IgD-negative memory B cell (primary cell): ENCODE data around the gene ARHGAP28. TPM values are rescaled to one million over a fixed set of nuclear protein-coding genes. Genes with fewer than 3 reads are reported as not detected.

Experiments
- H3K27ac Mint-ChIP-seq, 3 donors: one replicate each; pipeline ENCODE4 v1.8.0; 2020 to 2022; ENCODE audit warnings: mild to moderate bottlenecking in 3 of 3, mixed read lengths in 3 of 3, moderate library complexity in 1 of 3
- H3K27me3 Mint-ChIP-seq: one replicate; pipeline ENCODE4 v1.8.0; 2021; ENCODE audit warnings: mixed read lengths
- H3K36me3 Mint-ChIP-seq: one replicate; pipeline ENCODE4 v1.8.0; 2020; ENCODE audit warnings: mild to moderate bottlenecking, mixed read lengths
- H3K4me1 Mint-ChIP-seq, 3 donors: one replicate each; pipeline ENCODE4 v1.8.0; 2020 to 2022; ENCODE audit warnings: mixed read lengths in 3 of 3, mild to moderate bottlenecking in 1 of 3
- H3K4me3 Mint-ChIP-seq, 4 donors: one replicate each; pipeline ENCODE4 v1.8.0; 2020 to 2022; ENCODE audit warnings: mild to moderate bottlenecking in 4 of 4, mixed read lengths in 4 of 4, moderate library complexity in 3 of 4
- H3K9me3 Mint-ChIP-seq, 3 donors: one replicate each; pipeline ENCODE4 v1.8.0; 2020 to 2021; ENCODE audit warnings: mixed read lengths in 3 of 3, mild to moderate bottlenecking in 1 of 3
- polyA plus RNA-seq: library from polyadenylated mRNA; unstranded; fragments of 300-500 nt; fragmentation: Illumina TruSeq; gene quantifications from one replicate; pipeline ENCODE4 v1.2.3, GENCODE V29; 2021

The ARHGAP28 gene
- polyA plus RNA-seq, 1 donor from 2014 or later, result not detected

DNA sequence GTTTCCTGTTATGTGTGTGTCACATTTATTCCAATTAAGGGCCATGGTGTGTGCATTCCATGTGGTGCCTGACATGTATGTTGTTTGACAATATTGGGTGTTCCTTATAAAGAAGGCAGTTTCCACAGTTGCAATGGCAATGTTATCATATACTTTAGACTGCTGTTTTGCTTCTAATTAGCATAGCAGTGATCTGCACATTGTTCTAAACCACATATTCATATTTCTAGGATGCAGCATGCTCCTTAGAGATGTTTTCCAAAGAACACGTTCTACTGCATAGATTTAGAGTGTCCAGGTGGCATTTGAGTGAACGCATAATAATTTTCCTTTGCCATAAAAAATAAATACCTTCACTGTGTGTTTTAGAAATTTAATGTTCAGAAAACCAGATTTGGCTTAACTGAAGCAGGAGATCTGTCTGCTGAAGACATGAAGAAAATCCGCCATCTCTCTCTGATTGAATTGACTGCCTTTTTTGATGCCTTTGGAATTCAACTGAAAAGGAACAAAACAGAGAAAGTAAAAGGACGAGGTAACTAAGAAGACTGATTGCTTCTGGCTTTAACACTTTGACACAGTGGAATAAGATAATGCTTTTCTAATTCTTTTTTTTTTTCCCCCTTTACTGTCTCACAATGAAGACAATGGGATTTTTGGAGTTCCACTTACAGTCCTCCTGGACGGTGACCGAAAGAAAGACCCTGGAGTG lies 143.7 kb downstream of the ARHGAP28 start:
- Mint-ChIP-seq H3K4me1 (no peaks in the 10 kb centered on the region), H3K36me3 (no peaks in the 10 kb centered on the region), H3K9me3 (peaks cover 2 to 4% (median 3%) of the 10 kb centered on the region in 3 donors), H3K4me3 (no peak overlapping the region), H3K27me3 (no peaks in the 10 kb centered on the region), H3K27ac (no peak overlapping the region)

DNA sequence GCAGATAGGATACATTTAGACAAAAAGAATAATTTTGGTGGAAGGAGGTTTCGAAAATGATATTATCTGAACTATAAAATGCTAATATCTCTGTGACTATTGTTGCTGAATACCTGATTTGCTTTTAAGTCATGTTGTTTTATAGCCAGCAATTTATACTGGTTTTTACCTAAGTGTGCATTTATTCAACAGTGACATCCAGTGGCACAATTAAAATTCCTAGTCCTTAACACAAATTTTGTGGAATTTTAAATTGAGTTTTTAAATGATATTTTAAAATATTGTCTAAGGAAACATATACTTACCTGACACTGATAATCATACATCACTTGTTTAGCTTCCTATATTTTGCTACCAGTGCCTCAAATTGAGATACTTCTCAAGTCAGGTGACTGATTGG lies 144.8 kb downstream of the ARHGAP28 start:
- no peaks in the 10 kb centered on the region for H3K27me3 Mint-ChIP-seq
- H3K27ac Mint-ChIP-seq, result no peak overlapping the region
- H3K4me3 Mint-ChIP-seq, result no peak overlapping the region
- no peaks in the 10 kb centered on the region for H3K36me3 Mint-ChIP-seq
- no peaks in the 10 kb centered on the region for H3K4me1 Mint-ChIP-seq
- peaks cover 2 to 4% (median 3%) of the 10 kb centered on the region in 3 donors for H3K9me3 Mint-ChIP-seq

DNA sequence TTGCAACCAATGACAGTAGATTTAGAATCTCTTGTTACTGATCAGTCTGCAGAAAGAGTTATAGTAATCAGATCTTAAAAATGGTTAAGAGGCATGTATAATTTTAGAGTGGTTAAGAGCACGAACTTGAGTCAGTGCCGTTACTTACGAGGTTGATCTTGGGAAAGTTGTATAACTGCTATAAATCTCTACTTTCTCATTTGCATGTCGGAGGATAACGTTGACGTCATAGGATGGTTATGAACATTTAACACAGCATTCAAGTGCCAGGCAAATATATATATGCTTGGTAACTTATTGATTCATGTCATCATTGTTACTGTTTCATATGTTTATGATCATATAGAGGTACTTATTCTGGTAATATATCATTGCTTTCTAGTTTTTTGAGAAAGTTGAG lies 146.2 kb downstream of the ARHGAP28 start:
- Mint-ChIP-seq H3K27ac (no peak overlapping the region), H3K36me3 (no peaks in the 10 kb centered on the region), H3K27me3 (no peaks in the 10 kb centered on the region)

DNA sequence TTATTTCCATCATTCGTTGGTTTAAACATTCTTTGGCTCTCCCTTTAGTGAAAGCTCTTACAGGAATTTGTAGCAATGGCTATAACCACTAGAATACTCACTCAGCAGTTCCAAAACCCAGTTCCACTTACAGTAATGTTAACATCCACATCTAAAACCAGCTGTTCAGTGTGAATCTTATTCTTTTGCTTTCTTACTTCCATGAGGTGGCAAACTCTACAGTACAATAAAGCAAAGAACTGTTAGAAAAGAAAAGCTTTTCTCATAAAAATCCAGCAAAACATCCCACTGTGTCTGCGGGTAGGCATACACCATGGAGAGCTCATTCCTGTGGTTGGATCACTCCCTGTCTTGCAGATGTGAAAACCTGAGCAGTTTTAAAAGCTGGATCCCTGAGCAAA lies 147.1 kb downstream of the ARHGAP28 start:
- H3K36me3 Mint-ChIP-seq, result no peaks in the 10 kb centered on the region
- H3K27me3 Mint-ChIP-seq, result no peaks in the 10 kb centered on the region
- no peak overlapping the region for H3K27ac Mint-ChIP-seq

More for the DNA sequence above, 146.2 kb downstream of the ARHGAP28 start:
- H3K9me3 Mint-ChIP-seq, result peaks cover 2 to 7% (median 4%) of the 10 kb centered on the region in 3 donors
- no peaks in the 10 kb centered on the region for H3K4me1 Mint-ChIP-seq
- no peak overlapping the region for H3K4me3 Mint-ChIP-seq

DNA sequence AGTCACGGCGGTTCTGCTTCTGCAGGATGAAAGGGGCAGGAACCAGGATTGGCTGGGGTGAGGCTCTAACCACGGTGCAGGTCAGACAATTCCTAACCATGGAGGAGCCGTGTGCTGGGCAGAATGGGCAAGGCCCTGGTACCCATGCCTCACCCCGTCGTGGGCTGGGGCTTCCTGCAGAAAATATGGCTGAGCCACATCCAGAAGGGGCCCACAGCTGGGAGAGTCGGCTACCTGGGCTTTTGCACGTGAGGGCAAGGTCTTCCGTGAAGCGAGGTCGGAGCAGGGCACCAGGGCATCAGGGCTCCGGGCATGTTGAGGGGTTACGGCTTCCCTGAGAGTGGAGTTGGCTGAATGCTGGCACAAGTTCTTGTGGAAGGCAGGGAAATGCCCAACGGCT lies 147.8 kb downstream of the ARHGAP28 start:
- H3K27ac Mint-ChIP-seq, result no peak overlapping the region
- no peaks in the 10 kb centered on the region for H3K27me3 Mint-ChIP-seq
- no peaks in the 10 kb centered on the region for H3K4me1 Mint-ChIP-seq
- H3K9me3 Mint-ChIP-seq, result peaks cover 2 to 7% (median 4%) of the 10 kb centered on the region in 3 donors
- no peak overlapping the region for H3K4me3 Mint-ChIP-seq
- no peaks in the 10 kb centered on the region for H3K36me3 Mint-ChIP-seq

More for the DNA sequence above, 147.1 kb downstream of the ARHGAP28 start:
- Mint-ChIP-seq H3K4me3 (no peak overlapping the region), H3K9me3 (peaks cover 2 to 7% (median 4%) of the 10 kb centered on the region in 3 donors), H3K4me1 (no peaks in the 10 kb centered on the region)

DNA sequence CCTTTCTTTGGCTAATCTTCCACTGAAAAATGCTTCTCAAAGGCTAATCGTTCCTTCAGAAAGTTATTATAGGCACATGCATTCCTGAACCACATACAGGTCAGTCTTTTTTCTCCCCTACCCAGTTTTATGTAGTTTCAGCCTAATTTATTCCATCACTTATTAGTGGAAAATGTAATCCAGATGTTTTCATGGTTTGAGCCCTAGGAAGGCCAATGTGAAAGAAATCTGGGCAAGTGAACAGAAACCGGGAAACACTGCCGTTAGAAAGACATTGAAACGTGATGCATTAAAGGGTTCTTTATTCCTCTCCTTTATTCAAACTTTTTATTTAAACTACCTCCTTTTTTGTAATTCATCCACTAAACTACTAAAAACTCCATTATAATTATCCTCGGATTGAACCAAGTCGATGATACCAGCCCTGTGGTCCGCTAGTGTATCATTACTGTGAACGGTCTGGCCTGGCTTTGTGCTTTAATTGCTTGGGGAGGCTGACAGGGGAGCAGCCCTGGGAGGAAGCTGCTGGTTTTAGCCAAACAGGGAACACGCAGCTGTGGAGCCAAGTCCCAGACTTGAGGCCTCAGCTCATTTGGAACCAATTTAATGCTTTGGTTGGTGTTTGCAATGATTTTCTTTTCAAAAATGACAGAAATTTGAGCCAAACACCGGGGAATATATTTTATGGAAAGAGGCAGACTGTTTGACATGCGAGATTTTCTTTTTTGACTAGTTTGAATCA lies 149.2 kb downstream of the ARHGAP28 start:
- Mint-ChIP-seq H3K36me3 (no peaks in the 10 kb centered on the region), H3K9me3 (peaks cover 2 to 7% (median 4%) of the 10 kb centered on the region in 3 donors), H3K4me1 (no peaks in the 10 kb centered on the region), H3K27me3 (no peaks in the 10 kb centered on the region), H3K4me3 (no peak overlapping the region), H3K27ac (no peak overlapping the region)

DNA sequence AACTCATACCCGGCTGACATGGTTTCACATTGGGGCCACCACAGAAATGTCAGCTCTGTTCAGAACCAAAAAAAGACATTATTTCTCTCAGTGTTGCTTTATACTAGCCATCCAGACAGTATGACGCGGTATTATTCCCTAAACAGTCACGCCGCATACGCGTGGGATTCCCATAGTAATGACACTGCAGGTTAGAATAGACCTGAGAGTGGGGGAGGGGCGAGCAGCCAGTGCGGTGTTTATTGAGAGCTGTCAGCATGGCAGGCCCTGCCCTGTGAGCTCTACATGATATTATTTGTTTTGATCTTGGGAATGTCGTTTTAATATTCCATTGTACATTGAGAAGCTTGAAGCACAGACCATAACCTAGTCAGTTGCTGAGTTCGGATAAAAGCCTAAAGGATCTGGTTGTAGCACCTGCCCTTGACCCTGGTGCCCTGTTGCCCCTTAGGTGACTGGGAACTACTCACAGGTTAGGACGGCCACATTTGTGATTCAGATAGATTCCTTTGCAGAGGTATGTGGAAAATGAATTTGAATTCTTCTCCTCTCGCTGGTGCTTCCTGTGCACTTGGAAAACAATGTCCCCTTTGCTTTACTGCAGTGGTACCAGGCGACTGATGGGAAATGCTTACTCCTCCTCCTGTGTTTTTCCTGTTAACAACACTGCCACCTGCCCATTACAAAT lies 150.1 kb downstream of the ARHGAP28 start:
- Mint-ChIP-seq H3K4me1 (no peaks in the 10 kb centered on the region), H3K27ac (no peak overlapping the region), H3K36me3 (no peaks in the 10 kb centered on the region), H3K4me3 (no peak overlapping the region), H3K27me3 (no peaks in the 10 kb centered on the region), H3K9me3 (peaks cover 4 to 7% (median 4%) of the 10 kb centered on the region in 3 donors)

DNA sequence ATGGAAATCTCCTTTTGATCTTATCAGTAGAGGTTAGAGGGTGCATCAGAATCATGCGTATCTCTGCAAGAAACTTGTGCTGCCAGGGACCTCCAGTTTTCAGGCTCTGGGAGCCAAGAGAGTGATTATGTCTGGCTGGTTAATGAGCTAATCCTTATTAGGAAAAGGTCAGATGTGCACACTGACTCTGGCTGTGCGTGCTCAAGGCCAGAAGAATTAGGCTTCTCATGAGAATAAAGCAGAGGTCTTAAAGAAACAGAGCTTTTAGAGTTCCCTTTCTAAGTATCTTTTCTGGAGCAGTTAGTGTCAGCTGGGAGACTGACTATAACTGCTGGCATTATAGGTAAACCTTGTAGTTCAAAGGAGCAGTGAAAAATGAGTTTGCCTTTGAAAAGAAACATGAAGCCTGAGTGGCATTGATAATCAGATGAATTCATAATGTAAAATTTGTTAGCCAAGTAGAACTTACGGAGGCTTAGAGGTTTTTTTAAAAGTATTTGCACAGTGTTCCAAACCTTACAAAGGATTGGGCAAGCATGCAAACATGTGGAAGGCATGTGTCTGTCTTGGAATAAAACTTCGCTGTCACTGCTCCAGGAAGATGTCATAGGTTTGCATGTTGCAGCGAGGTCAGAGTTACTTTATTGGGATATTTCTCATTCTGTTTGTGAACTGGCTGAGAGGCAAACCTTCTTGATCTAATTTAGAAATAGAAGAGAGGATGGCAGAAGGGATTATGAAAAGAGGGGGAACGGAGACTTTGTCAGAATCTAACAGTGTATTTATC lies 151.7 kb downstream of the ARHGAP28 start:
- H3K4me3 Mint-ChIP-seq, result no peak overlapping the region
- no peaks in the 10 kb centered on the region for H3K27me3 Mint-ChIP-seq
- H3K9me3 Mint-ChIP-seq, result peaks cover 4 to 7% (median 4%) of the 10 kb centered on the region in 3 donors
- H3K27ac Mint-ChIP-seq, result no peak overlapping the region
- no peaks in the 10 kb centered on the region for H3K36me3 Mint-ChIP-seq
- H3K4me1 Mint-ChIP-seq, result no peaks in the 10 kb centered on the region

DNA sequence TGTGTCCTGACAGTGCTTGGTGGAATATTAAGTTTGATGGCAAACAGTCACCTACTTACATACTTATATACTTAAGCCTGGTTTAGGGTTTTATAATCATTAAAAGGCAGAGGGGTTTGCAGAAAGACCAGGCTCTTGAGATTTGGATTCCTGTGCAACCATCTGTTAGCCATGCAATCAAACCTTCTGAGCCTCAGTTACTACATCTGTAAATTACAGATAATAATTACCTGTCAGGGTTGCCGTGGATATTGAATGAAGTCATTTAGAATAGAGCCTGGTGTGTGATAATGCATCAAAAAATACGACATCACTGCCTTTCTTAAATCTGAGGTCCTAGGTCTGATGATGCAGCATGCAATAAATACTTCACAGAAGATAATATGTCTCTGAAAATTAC lies 152.9 kb downstream of the ARHGAP28 start:
- peaks cover 1 to 4% (median 3%) of the 10 kb centered on the region in 3 donors for H3K9me3 Mint-ChIP-seq
- no peaks in the 10 kb centered on the region for H3K4me1 Mint-ChIP-seq
- no peaks in the 10 kb centered on the region for H3K27me3 Mint-ChIP-seq
- H3K4me3 Mint-ChIP-seq, result no peak overlapping the region
- no peak overlapping the region for H3K27ac Mint-ChIP-seq
- no peaks in the 10 kb centered on the region for H3K36me3 Mint-ChIP-seq

DNA sequence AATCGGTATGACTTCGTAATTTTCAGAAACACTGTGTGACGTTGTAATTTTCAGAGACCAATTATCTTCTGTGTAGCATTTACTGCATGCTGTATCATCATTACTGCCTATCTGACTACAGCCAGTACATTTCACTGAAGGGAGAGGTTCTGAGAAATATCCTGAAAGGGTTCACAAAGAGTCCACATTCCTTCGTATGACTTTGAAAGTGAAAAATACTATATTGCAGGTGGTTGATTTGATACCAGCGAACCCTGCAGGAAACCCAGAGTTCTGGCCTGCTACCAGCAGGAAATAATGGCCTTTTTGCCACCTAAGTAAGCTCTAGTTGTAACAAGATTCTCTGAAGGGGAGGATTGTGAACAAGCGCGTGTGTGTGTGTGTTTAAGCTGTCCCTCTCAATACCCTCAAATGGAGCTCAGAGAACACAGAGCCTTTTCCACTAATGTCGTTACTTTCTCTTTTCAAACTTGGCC lies 155.5 kb downstream of the ARHGAP28 start:
- no peak overlapping the region for H3K4me3 Mint-ChIP-seq
- no peak overlapping the region for H3K27ac Mint-ChIP-seq
- no peaks in the 10 kb centered on the region for H3K36me3 Mint-ChIP-seq
- no peaks in the 10 kb centered on the region for H3K27me3 Mint-ChIP-seq
- no peaks in the 10 kb centered on the region for H3K4me1 Mint-ChIP-seq
- peaks cover 0 to 4% (median 3%) of the 10 kb centered on the region in 3 donors for H3K9me3 Mint-ChIP-seq

DNA sequence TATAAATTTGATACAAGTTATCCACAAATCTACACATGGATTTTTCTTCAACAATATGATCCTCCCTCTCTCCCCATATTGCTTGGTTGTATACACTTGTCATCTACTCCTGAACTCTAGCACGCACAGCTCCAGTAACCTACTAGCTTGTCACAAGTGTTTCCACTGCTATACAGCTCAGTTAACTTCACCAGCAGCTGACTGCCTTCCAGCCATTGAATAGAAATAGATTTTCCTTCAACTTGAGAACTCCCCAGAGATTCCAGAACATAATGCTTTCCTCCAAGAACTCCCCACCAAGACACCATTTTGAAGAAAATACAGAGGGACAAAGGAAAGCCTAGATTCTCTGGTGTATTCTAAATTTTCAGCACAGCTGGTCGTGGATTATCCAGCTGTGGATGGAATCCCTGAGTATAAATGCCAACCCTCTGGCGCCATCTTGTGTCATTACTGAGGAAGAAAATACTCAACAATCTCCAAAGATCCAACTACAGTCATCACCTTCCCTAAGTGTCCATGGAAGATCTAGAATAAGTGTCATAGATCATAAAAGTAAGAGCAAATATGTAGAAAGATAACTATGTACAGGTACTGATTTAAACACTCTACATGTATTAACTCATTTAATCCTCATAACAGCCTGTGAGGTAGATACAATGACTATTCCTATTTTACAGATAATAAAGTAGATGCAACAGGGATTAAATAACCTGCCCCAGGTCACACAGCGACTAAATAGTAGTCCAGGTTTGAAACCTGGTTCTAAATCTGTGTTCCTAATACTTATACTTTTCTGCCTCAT lies 156.7 kb downstream of the ARHGAP28 start:
- Mint-ChIP-seq H3K27ac (no peak overlapping the region), H3K36me3 (no peaks in the 10 kb centered on the region), H3K4me1 (no peaks in the 10 kb centered on the region), H3K4me3 (no peak overlapping the region), H3K9me3 (peaks cover 0 to 3% (median 0%) of the 10 kb centered on the region in 3 donors), H3K27me3 (no peaks in the 10 kb centered on the region)

DNA sequence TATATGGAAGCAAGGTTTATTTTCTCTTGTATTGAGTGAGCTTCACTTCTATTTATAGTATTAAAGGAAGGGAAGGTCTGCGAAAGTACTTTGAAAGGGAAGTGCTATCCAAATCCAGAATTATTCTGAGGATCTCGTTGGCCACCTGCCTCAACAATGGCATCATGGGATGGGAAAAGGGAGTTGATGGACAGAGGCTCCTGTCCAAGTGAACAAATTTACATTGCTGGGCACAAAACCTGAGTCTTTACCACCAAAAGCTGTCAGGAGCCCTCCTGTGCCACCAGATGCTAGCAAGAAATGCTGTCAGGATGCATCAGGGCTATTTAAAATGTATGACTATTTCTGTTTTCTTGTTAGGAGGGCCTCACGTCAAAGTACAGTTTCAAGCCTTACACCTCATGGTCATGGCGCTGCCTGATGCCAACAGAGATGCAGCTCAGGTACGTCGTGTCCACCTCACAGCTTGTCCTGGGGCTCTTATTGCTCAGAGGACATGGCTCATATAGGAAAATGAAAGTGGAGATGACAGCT lies 157.3 kb downstream of the ARHGAP28 start:
- no peaks in the 10 kb centered on the region for H3K36me3 Mint-ChIP-seq
- no peak overlapping the region for H3K4me3 Mint-ChIP-seq
- peaks cover 0 to 3% (median 0%) of the 10 kb centered on the region in 3 donors for H3K9me3 Mint-ChIP-seq
- no peaks in the 10 kb centered on the region for H3K27me3 Mint-ChIP-seq
- no peaks in the 10 kb centered on the region for H3K4me1 Mint-ChIP-seq
- H3K27ac Mint-ChIP-seq, result no peak overlapping the region

DNA sequence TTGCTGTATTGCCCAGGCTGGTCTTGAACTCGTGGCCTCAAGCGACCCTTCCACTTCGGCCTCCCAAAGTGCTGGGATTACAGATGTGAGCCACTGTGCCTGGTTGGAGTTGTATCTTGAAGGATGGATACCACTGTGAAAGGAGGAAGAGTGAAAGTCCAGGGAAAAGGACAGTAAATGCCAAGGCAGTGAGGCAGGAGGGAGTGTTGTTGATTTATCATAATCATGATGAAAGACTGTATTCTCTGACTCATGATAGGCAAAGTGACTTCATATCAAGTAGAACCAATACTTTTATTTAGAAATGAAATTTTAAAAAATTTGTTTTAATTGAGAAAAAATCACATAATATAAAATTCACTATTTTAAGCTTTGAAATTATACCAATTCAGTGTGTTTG lies 162.3 kb downstream of the ARHGAP28 start:
- Mint-ChIP-seq H3K9me3 (no peaks in the 10 kb centered on the region), H3K4me3 (no peak overlapping the region), H3K36me3 (peaks cover 1% of the 10 kb centered on the region), H3K4me1 (no peaks in the 10 kb centered on the region), H3K27ac (no peak overlapping the region), H3K27me3 (no peaks in the 10 kb centered on the region)
